GM19351 (cell line): ENCODE results near the gene FANCD2.
"Not testable (repeated sequence)": the region's sequence is repeated elsewhere in the genome, so short reads cannot be mapped to it uniquely, and the experiment has no call there.

Experiments
- ATAC-seq: cut with Tn5 transposase; IDR thresholded peaks from one replicate; pipeline ENCODE4 v1.9.1; 2021; ENCODE audit warnings: mild to moderate bottlenecking, moderate library complexity; ENCODE audit not compliant: unreplicated experiment

The FANCD2 gene

DNA sequence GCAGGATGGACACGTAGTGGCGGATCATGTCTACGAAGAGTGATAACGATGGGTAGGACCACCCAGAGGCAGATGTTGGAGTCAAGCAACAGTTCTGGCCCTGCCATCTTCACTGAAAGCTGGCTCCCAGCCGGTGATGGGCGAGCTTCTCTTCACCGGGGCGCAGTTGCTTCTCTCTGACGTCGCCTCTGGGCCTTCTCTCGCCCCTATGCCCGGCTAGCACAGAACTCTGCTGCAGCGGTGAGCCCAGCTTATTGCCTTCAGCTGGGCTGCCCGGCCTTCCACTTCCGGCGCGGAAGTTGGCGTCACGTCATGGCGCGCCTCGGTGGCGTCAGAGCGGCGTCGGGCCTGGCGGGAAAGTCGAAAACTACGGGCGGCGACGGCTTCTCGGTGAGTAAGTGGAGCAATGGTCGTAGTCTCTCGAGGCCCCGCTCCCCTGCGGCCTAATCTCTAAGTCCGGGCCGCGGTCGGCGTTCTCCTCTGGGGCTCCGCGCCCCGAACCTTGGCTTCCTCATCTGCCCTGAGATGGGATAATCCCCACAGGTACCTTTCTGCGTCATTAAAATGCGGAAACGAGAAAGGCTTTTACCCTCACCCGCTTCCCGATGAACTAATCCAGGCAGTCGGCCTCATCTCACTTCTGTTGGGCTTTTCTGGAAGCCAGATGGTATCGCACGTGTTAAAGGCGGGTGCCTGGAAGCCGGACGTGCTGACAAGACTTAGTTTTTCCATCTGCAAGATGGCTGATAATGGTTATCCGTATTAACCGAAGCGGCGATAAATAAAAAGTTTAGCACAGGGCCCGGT, at the start of gene FANCD2:
Gene FANCD2, plus strand, starts transcription at position 354 of the 807 bp plus-strand sequence. CDS start 2,221 bp downstream, outside the sequence.
- peak; percentile 94 for ATAC-seq

DNA sequence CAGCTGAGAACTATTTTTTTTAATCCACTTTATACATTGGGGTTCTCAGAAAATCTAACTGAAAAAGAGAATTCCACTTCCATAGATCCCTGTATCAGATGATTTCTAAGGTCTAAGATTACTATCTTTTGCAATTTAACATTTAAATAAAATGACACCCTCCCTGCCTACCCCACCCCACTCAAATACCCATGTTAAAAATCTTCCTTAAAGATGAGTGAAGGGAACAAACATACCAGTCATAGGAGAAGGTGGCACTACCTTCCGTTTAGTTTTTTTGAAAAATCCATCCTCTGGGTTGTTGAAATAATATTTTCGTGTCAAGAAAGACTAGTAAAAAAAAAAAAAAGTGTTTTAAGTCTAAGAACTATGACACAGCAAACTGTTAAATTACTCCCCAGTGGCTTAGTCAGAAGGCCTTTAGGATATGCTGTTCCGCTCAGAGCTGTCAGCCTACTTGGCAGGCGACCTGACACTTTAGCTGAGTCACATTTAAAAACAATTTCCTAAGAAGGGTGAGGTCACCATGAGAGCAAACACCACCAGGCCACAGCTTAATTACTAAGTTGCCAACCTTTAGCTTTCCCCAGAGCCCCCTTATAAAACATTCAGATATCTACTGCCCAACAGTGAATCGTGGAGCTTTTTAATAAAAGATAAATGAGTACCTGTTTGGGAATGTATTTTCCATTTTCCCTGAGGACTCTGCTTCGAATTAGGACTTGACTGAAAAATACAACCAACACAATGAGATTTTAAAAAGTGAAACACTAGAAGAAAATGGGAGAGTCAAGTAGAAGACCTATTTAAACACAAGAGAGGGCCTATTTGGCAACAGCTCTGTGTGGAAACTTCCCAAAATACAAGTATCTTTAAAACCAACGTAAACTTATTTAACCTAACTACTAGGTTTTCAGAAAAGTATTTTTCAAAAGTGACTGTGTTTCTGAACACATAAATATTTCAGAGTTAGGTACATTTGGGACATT, 49.2 kb upstream of the FANCD2 start:
- ATAC-seq, result no peak

DNA sequence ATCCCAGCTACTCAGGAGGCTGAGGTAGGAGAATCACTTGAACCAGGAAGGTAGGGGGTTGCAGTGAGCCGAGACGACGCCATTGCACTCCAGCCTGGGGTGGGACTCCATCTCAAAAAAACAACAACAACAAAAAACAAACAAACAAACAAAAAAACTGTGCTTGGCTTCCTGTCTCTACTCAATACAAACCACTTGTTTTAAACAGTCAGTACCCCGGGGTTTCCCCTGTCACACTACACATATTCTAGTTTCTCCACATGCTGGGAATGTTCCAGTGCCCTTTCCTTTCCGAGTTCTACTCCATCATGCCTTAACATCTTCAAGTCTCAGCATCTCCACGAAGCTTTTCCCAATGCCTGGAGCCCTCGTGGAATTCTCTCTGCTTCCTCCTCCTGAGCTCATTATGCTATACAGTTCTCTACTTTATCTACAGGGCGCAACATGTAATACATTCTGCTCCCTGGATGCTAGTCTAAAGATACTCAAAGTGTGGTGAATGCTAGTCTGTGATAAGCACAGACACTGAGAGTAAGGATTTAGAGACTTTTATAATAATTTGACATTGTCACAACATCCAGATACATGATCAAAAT, 47.4 kb upstream of the FANCD2 start:
- ATAC-seq, result no peak

DNA sequence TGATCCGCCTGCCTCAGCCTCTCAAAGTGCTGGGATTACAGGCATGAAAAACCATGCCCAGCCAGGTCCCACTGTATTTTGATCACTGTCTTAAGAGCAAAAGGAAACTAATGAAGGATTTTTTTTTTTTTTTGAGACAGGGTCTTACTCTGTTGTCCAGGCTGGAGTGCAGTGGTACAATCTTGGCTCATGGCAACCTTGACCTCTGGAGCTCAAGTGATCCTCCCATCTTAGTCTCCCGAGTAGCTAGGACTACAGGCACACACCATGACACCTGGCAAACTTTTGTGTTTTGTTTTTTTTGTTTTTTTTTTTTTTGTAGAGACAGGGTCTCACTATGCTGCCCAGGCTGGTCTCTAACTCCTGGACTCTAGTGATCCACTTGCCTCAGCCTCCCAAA, 46.0 kb upstream of the FANCD2 start:
- no peak for ATAC-seq

DNA sequence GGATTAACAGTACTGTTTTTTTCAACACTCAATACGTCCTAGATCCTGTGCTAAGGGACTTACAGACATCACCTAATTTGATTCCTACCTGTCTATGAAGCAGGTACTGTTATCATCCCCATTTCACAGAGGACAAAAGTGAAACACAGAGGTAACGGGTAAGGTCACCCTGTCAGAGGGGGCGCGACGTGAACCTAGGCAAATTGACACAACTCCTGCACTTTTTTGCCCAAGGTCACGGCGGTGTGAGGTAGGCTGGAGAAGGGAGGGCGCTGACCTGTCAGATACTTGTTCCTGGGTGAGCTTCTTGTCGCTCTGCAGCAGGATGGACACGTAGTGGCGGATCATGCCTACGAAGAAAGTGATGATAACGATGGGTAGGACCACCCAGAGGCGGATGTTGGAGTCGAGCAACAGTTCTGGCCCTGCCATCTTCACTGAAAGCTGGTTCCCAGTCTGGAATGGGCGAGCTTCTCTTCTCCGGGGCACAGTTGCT, 40.0 kb upstream of the FANCD2 start:
- peak; percentile 33 for ATAC-seq

DNA sequence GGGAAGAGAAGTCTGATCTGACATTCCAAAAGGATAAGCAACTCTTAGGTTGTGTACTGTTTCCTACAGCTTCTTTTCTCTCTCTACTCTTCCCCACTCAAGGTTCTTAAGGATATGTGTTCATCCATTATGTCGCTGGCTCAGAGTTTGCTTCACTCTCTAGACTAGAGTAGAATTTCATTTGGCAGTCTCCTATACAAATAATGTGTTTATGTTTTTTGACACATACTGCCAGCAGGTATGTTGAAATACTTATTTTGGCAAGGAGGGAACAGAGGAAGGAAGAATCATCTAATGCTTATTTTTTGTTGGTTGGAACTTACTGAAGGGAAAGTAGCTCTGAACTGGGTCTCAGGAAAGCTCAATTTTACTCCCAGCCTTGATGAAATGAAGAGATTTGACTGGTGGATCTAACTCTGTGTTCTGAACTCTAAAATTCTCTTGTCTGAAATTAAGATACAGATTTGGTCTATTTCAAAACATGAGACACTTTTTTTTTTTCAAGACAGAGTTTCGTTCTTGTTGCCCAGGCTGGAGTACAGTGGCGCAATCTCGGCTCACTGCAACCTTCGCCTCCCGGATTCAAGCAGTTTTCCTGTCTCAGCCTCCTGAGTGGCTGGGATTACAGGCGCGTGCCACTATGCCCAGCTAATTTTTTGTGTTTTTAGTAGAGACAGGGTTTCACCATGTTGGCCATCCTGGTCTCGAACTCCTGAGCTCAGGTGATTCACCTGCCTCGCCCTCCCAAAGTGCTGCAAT, 32.0 kb upstream of the FANCD2 start:
- no peak for ATAC-seq

DNA sequence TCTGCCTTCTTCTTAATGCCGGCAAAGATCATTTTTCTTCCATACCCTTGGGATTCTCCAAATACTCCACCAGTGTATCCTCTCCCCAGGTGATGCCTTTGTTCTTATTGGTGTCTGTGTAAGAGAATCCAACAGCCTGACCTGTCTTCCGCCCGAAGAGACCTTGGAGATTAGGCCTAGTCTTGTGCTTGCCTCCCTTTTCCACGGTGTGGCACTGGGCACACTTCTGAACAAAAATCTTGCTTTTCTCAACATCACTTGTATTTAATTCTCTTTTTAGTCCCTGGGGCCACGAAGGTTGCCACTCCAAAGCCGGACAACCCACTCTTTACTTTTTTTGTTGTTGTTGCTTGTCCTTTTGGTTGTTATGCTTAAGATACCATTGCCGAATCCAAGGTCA, 25.6 kb upstream of the FANCD2 start:
- no peak for ATAC-seq

DNA sequence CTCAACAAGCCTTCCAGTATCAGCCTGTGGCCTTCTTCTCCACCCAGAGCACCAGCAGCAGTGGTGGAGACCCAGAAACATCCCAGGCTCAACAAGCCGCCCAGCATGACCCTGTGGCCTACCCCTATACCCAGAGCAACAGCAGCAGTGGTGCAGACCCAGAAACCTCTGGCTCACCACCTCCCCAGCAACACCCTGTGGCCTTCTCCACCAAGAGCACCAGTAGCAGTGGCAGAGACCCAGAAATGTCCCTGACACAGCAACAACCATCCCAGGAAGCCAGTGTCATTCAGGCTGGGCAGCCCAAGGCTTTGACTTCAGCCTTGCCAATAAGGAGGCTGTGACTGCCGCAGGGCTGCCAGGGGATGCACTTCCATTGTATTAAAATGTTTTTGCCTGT, 23.3 kb upstream of the FANCD2 start:
- no peak for ATAC-seq

DNA sequence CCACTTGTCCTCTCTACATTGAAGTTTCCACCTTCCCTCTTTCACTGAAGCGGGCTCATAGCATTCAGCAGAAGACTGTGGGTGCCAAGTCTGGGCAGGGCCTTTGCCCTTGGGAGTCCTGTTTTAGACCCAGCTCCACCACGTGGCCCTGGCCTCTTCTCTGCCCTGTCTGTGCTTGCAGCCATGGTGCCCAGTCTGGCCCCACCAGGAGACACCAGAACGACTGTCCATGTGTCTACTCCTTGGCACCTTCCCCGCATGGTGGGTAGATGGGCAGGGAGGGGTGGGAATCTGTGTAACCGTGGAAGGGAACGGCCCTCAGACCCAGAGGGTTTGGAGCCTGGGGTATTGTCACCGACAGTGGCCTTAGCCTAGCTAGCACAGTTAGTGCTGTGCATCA, 21.7 kb upstream of the FANCD2 start:
- no peak for ATAC-seq

DNA sequence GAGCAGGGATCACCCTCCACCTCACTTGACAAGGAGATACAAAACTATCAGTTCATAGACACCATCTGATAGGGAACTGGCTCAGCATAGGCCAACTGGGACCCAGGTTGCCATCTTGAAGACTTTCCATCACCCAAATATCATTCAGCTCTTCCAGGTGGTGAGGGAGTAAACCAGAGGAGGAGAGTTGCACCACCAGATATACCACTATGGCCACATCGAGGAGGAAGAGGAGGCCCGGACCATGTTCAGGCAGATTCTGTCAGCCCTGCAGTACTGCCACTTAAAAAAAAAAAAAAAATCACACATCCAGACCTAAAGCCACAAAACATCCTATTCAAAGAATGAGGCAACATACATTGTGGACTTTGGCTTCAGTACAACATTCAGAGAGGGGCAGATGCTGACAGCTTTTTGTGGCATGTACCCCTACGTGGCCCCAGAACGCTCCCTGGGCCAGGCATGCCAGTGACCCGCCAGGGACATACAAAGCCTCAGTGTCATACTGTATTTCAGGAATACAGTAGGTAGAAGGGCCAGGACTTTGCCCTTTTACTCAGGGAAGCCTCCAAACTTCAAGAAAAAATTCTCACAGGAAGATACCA, 21.2 kb upstream of the FANCD2 start:
- no peak for ATAC-seq

DNA sequence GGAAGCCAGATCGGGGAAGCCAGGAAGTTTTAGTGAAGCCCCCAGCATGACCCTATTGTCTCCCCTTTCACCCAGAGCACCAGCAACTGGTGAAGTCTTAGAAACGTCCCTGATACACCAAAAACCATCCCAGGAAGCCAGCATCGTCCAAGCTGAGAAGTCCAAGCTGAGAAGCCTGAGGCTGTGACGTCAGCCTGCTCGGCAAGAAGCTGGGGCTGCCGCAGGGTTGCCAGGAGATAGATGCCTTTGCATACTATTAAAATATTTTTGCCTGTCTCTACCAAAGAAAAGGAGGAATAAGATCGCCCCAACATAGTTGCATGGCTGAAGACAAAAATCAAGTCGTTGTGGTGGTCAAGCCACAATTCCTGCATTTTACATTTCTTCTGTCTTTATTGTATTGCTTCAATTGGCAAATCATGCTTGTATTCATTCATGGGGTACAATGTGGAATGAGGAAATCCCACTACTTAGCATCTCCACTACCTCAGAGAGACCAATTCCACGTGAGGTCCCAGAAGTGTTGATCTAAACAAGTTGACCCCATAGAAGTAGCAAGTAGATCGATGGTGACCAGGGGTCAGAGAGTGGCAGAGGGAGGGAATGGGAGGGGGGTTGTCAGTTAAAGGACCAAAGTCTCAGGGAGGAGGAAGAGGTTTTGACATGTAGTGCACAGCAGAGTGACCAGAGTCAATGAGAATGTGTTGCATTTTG, 20.0 kb upstream of the FANCD2 start:
- no peak for ATAC-seq

DNA sequence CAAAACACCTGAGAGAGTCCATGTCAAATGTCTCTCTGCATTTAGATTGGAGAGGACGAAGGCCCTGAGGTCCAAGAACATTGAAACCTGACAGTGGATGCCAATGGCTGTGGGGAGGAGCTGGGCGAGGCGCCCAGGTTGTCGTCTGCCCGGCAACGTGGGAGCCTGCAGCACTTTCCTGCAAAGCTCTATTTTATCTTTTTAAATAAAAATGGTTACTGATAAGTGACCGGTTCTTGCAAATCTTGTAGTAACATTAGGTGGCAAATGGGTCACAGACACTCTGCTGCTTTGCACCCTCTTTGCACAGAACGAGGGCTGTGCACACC, 19.5 kb upstream of the FANCD2 start:
- ATAC-seq, result no peak

DNA sequence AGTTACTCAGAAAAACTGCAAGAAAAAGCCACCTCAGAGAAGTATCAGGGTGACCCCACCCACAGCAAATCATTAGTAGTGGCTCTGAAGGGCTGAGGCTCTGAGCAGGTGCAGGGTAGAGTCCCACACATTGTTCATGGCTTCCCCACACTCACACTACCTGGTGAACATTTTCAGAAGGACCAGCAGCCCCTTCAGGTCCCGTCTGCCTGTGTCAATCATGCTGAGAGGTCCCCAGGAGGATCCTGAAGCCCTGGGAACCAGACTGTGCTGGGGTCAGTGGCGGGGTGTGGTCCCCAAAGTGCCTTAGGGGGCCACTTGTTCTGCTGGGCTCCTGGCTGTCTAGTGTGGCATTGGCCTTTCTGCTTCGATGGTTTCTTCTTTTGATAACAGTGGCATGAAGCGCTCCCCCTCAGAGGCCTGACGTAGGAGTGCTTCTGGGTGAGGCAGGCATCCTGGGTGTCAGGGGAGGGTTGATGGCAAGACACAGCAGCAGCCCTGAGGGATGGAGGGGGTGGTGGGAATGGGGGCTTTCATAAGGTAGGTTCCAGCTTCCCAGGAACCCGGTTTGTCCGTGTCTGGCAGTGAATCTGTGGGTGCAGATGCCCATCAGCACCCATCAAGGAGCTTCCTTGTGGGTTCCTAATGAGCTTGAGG, 19.0 kb upstream of the FANCD2 start:
- no peak for ATAC-seq

DNA sequence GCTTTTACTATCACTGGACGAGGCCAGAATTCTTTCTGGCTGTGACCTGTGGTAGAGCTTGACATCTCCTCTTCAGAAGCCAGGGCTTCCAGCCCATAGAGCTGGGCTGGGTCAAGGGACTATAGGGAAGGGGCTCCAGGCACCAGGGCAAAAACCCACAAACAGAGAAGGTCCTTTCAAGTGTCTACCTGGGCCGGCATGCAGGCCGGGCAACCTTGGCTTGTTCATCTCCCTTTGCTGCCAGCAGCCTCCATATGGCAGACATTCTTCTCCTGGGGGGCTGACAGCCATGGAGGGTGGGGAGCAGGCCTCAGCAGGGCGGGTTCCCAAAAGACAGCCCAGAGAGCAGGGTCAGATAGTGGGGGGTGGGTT, 18.0 kb upstream of the FANCD2 start:
- ATAC-seq, result not testable (repeated sequence)

DNA sequence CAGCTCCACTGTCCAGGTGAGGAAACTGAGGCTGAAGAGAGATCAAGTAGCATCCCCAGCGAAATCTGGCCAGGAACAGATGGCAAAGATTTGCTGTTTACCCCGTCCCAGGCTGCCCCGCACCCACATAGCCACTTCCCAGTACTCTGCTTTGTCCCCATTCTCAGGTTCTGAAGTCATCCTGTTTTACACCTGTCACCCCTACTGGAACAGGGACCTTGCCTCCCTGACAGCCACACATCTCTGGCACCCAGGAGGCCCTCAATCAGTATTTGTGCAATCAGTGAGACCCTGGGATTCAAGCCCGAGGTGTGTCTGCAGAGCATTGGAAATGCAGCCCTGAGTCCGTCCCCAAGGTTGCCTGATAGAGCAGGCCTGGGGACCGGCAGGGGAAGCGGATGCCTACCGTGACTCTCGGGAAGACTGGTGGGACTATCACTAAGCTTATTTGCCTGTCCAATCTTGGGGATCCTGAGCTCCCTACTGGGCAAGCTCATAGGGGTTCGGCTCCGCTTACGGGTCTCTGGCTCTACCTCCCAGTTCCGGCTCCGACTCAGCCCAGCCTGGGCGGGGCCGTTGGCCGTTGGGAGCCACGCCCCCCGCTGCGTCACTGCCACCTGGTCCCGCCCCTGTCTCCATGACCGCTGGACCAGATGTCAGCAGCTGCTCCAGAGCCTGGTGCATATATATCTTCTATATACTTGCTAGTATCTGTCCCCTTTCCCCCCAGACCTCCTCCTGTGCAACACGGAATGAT, 17.5 kb upstream of the FANCD2 start:
- peak; percentile 56 for ATAC-seq

DNA sequence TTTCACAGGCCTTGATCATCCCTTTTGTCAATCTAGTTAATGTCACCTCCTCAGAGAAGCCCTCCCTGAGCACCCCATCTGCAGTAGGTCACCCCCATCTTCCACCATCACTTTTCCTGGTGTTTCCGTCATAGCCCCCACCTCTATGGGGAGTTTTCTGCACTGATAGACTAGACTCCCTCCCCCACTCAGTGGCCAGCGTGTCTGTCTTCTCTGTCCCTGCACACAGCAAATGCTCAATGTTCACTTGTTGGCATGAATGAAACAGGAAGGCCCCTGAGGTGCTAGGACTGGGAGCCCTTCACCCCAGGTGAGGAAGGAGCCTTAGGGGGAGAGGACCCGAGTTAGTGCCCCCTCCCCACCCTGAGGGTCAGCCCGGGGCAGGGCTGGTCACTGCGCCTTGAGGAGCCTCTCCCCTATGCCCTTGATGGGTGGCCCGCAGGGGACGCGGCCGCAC, 15.8 kb upstream of the FANCD2 start:
- ATAC-seq, result peak; percentile 1

DNA sequence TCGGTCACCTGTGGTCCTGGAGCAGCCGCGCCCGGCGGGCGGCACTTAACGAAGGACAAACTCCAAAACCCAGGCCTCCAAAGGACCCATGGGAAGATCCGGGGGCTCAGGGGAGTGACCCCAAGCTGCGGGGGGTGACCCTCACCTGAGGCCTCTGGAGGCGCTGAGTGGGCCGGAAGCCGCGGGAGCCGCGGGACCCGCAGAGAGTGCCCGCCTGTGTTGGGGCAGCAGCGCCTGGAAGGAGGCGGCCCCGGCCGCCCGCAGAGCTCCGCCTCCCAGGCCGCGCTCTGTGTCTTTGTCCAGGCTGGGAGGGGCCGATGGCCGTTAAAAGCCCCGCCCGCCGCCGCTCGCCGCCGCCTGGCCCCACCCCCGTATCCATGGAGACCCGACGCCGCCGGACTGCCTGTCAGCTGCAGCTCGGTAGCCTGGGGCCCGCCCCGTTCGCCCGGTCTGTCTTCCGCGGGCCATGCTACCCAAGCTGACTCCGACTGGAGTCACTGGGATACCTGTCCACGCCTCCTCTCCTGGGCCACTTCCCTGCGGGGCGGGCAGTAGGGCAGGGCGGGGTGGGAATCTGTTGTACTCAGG, 15.3 kb upstream of the FANCD2 start:
- ATAC-seq, result peak; percentile 89

DNA sequence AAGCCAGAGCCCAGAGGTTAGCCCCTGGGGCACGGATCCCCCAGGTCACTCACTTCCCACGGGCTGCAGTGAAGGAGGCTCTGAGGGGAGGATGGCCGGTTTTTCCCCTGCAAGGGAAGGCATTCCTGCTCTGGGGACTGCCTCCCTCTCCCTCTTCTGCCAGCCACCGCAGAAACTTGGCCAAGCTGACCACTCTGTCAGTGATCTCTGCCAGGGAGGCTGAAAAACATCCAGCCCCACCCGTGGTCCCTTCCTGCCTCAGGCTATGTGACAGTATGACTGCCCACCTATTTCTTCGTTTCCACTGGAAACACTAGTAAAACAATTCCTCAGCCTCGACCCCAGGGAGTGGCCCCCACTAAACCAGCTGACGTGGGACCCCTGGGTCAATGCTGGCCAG, 14.6 kb upstream of the FANCD2 start:
- no peak for ATAC-seq
